Activated B cell treated with CpG ODN at 0.5 μM for 24 hours (primary cell): ENCODE measurements around the gene RNF220. TPM values are rescaled to one million over a fixed set of nuclear protein-coding genes. Genes with fewer than 3 reads are reported as not detected.
A peak's percentile ranks its signal among the peaks of the same experiment; 100 is the strongest.

Experiments used
- ATAC-seq: fragments of 200-7000 bp; cut with Tn5 transposase; one replicate; pipeline ENCODE4 v1.10.0; 2021; ENCODE audit warnings: low read depth, mild to moderate bottlenecking, moderate library complexity
- CTCF ChIA-PET: fragments of 350-600 bp; sonication (Branson Sonifier 250); formaldehyde crosslinking; loops from one replicate; lab custom pipeline; 2021; ENCODE audit warnings: antibody characterized with exemption; lab: Charles Lee
- POLR2A ChIA-PET: fragments of 350-600 bp; sonication (Branson Sonifier 250); formaldehyde crosslinking; loops from one replicate; lab custom pipeline; 2021; ENCODE audit warnings: antibody characterized with exemption; lab: Charles Lee
- DNase-seq: peaks from one replicate; pipeline ENCODE4 v3.0.0; 2022
- H3K27ac Mint-ChIP-seq: one replicate; pipeline ENCODE4 v1.8.0; 2020; ENCODE audit warnings: mixed read lengths
- H3K27me3 Mint-ChIP-seq: one replicate; pipeline ENCODE4 v1.8.0; 2021; ENCODE audit warnings: mixed read lengths
- H3K36me3 Mint-ChIP-seq: one replicate; pipeline ENCODE4 v1.8.0; 2021; ENCODE audit warnings: low read depth, mixed read lengths
- H3K4me1 Mint-ChIP-seq: one replicate; pipeline ENCODE4 v1.8.0; 2021; ENCODE audit warnings: mixed read lengths
- H3K4me3 Mint-ChIP-seq: one replicate; pipeline ENCODE4 v1.8.0; 2020; ENCODE audit warnings: mild to moderate bottlenecking, mixed read lengths
- H3K9me3 Mint-ChIP-seq: one replicate; pipeline ENCODE4 v1.8.0; 2020; ENCODE audit warnings: mixed read lengths
- intact Hi-C: fragments of 100-400 bp; cut with micrococcal nuclease; formaldehyde crosslinking; loops from one replicate; pipeline ENCODE4 v1.15.1; 2024
- total RNA-seq: library from RNA; stranded (reverse); gene quantifications from 2 replicates; pipeline ENCODE4 v1.2.3, GENCODE V29; 2022
- TF ChIP-seq, protein P1 (sequence below): fragments of 200-600 bp; IDR thresholded peaks from one replicate; pipeline ENCODE4 v1.8.0; 2022; ENCODE audit warnings: antibody characterized with exemption, mild to moderate bottlenecking

The RNF220 gene
- total RNA-seq, 1 donor from 2014 or later: 103 TPM

DNA sequence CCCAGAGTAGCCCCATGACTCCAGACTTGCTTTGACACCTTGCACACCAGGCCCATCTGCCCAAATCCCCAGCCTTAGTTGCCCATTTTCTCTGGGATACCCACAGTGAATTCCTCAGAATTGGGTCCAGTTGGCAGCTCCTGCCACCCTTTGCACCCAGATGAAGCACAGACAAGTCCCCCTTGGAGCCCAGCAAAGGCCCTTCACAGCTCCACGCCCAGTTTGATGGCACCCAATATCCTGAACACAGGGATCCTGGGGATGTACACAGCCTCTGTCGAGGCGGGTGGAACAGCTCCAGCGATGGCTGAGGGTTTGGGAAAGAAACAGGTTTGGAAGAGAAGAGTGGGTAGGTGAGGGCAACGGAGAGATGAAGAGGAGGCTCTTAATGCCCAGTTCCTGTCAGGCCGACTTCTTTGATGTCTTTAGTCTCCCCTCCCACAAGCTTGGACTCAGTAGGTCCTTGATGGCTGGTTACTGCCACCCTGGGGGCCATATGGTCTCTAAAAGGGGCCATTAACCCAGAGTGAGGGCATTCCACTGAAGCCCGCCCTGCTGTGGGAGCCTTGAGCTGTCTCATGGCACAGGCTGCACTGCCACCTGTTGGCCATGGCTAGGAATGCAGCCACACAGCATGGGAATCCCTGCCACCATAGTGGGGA is 247.5 kb downstream of the RNF220 start:
- ChIA-PET CTCF (interaction anchor here (0.6 to 3.0 kb wide), 27 partner anchors 9 to 692 kb away, joined by 3 to 41 read pairs (median 5); partner anchors contain the start of genes ARMH1 and TMEM53), POLR2A (interaction anchor here (1.0 to 2.9 kb wide), 5 partner anchors 21 to 78 kb away, joined by 3 to 23 read pairs (median 7); partner anchors contain the start of genes RNU5D-1 and TMEM53)
- Mint-ChIP-seq H3K4me3 (no peak overlapping the region), H3K27ac (peak overlapping the region; percentile 73), H3K9me3 (no peaks in the 10 kb centered on the region), H3K27me3 (no peaks in the 10 kb centered on the region), H3K36me3 (peaks cover 60% of the 10 kb centered on the region), H3K4me1 (no peaks in the 10 kb centered on the region)
- DNase-seq: peak; percentile 70
- peak; percentile 98 for ATAC-seq
- TF ChIP-seq, protein P1, sequence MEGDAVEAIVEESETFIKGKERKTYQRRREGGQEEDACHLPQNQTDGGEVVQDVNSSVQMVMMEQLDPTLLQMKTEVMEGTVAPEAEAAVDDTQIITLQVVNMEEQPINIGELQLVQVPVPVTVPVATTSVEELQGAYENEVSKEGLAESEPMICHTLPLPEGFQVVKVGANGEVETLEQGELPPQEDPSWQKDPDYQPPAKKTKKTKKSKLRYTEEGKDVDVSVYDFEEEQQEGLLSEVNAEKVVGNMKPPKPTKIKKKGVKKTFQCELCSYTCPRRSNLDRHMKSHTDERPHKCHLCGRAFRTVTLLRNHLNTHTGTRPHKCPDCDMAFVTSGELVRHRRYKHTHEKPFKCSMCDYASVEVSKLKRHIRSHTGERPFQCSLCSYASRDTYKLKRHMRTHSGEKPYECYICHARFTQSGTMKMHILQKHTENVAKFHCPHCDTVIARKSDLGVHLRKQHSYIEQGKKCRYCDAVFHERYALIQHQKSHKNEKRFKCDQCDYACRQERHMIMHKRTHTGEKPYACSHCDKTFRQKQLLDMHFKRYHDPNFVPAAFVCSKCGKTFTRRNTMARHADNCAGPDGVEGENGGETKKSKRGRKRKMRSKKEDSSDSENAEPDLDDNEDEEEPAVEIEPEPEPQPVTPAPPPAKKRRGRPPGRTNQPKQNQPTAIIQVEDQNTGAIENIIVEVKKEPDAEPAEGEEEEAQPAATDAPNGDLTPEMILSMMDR: peak; percentile 28
- intact Hi-C loops: loop anchor here (1.0 to 2.0 kb wide), 5 partner anchors 20 to 435 kb away; no protein-coding TSS in a partner anchor

DNA sequence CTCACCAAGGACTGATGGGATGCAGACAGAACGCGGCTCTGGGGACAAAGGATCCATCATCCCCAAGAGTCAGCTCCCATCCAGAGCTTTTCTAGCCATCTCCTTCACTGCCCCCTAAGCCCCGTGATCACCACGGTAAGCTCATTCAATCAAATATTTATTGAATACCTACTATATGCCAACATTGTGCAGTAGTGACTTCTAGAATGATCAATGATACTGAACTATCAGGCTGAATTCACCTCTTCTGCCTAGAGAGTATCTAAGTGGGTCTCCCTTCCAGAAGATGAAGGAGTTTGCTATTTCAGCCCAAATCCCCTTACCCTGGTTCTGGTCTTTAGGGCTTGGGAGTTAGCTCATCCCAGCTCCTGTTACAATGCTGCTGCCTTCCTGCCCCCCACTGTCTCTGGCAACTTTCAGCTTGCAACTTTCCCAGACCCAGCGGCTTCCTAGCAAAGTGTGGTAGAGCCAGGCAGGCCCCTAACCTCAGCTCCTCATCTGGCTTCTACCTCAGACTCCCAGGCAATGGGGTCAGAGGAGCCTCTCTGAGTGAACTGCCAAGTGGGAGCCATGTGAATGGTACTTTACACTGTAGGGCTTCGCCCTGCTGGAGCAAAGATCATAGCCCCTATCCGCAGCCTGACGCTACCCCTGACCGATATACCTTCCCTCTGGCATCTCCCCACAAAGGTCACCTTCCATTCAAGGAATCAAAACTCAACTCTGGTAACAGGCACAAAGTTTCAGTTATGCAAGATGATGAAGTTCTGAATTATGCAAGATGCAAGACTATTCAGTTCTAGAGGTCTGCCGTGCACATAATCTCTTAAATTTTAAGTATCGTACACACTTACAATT is 248.3 kb downstream of the RNF220 start:
- ChIA-PET CTCF (interaction anchor here (0.6 to 3.0 kb wide), 24 partner anchors 11 to 691 kb away, joined by 3 to 41 read pairs (median 6); partner anchors contain the start of genes ARMH1 and TMEM53), POLR2A (interaction anchor here (1.0 to 2.9 kb wide), 5 partner anchors 20 to 78 kb away, joined by 3 to 23 read pairs (median 7); partner anchors contain the start of genes RNU5D-1 and TMEM53)
- Mint-ChIP-seq H3K9me3 (no peaks in the 10 kb centered on the region), H3K27me3 (no peaks in the 10 kb centered on the region), H3K4me3 (no peak overlapping the region), H3K36me3 (peaks cover 52% of the 10 kb centered on the region), H3K27ac (peak overlapping the region; percentile 16), H3K4me1 (no peaks in the 10 kb centered on the region)
- TF ChIP-seq, protein P1: no peak
- intact Hi-C loops: loop anchor here (1.0 to 2.0 kb wide), 5 partner anchors 21 to 436 kb away; no protein-coding TSS in a partner anchor
- ATAC-seq (no peak), DNase-seq (no peak)

DNA sequence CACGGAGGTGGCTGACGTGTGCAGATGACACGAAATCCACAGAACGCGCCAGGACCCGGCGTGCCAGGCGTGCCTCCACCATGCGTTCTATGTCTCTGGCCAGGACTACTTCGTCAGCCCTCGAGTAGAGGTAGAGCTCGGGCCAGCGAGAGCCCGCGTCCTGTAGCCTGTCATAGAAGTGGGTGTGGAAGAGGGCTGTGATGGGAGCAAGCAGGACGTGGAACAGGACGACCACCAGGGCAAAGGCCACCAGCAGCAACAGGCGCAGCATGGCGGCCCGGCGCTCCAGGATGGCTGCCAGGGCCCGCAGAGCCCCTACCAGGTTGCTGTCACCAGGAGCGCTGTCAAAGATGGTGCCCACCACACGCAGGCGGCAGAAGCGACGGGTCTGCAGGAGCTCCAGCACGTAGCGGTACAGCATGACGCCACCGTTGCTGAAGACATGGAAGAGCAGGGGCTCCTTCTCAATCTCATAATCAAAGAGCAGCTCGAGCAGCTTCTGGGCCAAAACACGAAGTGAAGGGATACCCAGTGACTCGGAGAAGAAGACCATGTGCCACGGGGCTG is 249.6 kb downstream of the RNF220 start:
- no peak for DNase-seq
- ChIA-PET CTCF (no interaction called here), POLR2A (no interaction called here)
- TF ChIP-seq, protein P1: no peak
- H3K9me3 Mint-ChIP-seq: no peaks in the 10 kb centered on the region
- intact Hi-C loops: no loop called here
- no peaks in the 10 kb centered on the region for H3K27me3 Mint-ChIP-seq
- H3K27ac Mint-ChIP-seq: no peak overlapping the region
- ATAC-seq: no peak
- H3K4me1 Mint-ChIP-seq: no peaks in the 10 kb centered on the region
- no peak overlapping the region for H3K4me3 Mint-ChIP-seq
- H3K36me3 Mint-ChIP-seq: peaks cover 38% of the 10 kb centered on the region

DNA sequence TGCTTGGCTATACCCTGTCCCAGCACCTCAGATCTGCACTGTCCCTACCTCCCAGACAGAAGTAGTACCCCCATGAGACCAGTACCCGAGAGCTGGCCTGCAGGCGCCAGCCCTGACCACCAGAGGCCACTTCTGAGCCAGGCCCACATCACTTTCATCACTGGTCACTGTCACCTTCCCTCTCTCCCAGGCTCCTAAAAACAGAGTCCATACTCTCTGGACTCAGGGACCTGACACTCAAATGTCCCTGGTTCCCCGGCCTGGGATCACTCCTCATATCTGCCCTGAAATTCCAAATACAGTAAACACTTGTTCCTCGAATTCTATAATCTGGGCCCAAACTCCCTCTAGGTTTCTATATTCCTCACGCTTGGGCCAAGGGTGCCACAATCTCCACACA is 250.6 kb downstream of the RNF220 start:
- DNase-seq (no peak), ATAC-seq (no peak)
- Mint-ChIP-seq H3K4me1 (no peaks in the 10 kb centered on the region), H3K27ac (no peak overlapping the region), H3K36me3 (peaks cover 29% of the 10 kb centered on the region), H3K27me3 (no peaks in the 10 kb centered on the region), H3K4me3 (no peak overlapping the region), H3K9me3 (no peaks in the 10 kb centered on the region)
- TF ChIP-seq, protein P1: no peak
- ChIA-PET CTCF (interaction anchor here (1.0 kb wide), 1 partner anchor 23 kb away, joined by 3 read pairs; no protein-coding TSS in a partner anchor), POLR2A (interaction anchor here (0.6 to 1.0 kb wide), 3 partner anchors 23 to 66 kb away, joined by 3 to 4 read pairs (median 3); no protein-coding TSS in a partner anchor)
- intact Hi-C loops: no loop called here
